Epithelial cell of esophagus (primary cell): ENCODE data around the gene ANKRD10.

Experiments used
- DNase-seq: peaks from one replicate; pipeline ENCODE4 v3.0.0; 2010; ENCODE audit warnings: low read depth
- H3K4me3 ChIP-seq: 2 replicates; pipeline ENCODE4 v1.5.1; 2011; ENCODE audit warnings: mild to moderate bottlenecking, low read length, control low read depth
- CTCF ChIP-seq: IDR thresholded peaks from 2 replicates; pipeline ENCODE4 v1.5.1; 2011; ENCODE audit warnings: low read depth, mild to moderate bottlenecking, low read length, control low read depth, inconsistent platforms; ENCODE audit not compliant: insufficient read depth; ENCODE audit errors: missing control alignments

Gene ANKRD10

DNA sequence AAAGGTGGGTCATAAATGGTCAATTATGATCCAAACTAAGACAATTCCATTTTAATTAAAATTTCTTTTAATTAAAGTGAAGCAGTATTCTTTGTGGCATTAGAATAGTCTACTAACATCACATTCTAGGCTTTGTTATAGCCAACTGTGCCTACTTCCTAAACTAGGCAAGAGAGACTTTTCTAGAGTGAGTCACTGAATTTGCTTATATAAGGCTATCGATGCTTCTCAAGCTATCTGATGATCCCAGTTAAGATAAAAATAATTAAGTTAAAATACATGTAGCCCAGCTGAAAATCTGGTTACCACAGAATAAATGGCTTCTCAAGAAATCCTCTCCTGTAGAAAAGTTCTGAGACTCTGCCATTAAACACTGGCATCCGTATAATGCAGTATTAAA, 12.5 kb downstream of the ANKRD10 start:
- TF ChIP-seq CTCF: no peak
- H3K4me3 ChIP-seq: no peak overlapping the region
- no peak for DNase-seq

DNA sequence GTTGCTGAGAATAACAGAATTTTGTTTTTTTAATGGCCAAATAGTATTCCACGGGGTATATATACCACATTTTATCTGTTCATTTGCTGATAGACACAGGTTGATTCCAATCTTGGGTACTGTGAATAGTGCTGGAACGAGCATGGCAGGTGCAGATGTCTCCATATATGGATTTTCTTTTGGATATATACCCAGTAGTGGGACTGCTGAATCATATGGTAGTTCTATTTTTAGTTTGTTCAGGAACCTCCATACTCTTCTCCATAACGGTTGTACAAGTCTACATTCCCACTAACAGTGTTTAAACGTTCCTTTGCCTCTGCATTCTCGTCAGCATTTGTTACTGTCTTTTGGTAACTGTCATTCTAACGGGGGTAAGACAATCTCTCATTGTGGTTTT, 17.3 kb downstream of the ANKRD10 start:
- no peak overlapping the region for H3K4me3 ChIP-seq
- TF ChIP-seq CTCF: no peak
- DNase-seq: no peak

GRCh38 chr13:110897014-110897413, 17.9 kb downstream of the ANKRD10 start:
- DNase-seq: no peak
- no peak for TF ChIP-seq CTCF
- no peak overlapping the region for H3K4me3 ChIP-seq

DNA sequence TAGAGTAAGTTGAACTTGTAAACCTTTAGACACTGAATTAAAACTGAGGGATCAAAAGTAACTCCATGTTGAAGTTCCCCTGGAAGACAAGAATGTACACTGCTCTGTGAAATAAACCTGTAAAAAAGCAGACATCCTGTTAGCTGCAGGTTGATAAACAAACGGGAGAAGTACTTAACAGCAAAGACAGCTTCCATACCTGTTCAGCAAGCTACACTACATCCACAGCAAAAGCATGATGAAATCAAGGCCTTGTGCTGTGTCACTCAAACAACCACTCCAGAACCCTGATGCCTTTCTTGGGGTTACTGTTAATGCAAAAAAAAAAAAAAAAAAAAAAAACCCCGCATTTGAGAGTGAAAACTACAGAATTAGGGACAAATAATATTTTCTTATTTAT, 20.8 kb downstream of the ANKRD10 start:
- DNase-seq: peak; percentile 60
- TF ChIP-seq CTCF: no peak
- H3K4me3 ChIP-seq: no peak overlapping the region

GRCh38 chr13:110893571-110893970, 21.3 kb downstream of the ANKRD10 start:
- no peak overlapping the region for H3K4me3 ChIP-seq
- no peak for DNase-seq
- TF ChIP-seq CTCF: no peak

GRCh38 chr13:110890279-110891165, 24.3 kb downstream of the ANKRD10 start:
- no peak for DNase-seq
- no peak for TF ChIP-seq CTCF
- H3K4me3 ChIP-seq: no peak overlapping the region

DNA sequence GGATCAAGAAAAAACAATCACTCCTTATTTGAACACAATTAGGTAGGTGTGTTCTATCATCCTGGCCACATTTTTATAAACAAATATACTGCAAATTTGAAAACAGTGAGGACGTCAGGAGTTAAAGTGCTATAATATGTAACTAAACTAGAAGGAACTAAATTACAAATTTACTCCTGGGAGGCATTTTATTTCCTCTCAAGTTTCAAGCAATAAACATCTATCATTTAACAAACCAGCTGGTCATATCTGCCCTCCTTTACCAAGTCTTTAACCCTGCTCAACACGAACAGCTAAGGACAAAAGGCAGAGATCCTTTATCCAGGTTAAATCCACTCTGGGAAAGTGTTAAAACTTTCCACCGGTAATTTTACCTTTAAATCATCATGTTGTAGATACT, 26.5 kb downstream of the ANKRD10 start:
- DNase-seq: no peak
- no peak overlapping the region for H3K4me3 ChIP-seq
- no peak for TF ChIP-seq CTCF
